Stimulated activated CD4-positive, alpha-beta T cell treated with anti-CD3 and anti-CD28 coated beads, Interleukin-2, amount 100 ng/mL, for 48 hours (primary cell): ENCODE data around the gene FAM3C.
"Not testable (repeated sequence)": the region's sequence is repeated elsewhere in the genome, so short reads cannot be mapped to it uniquely, and the experiment has no call there.

Source experiments
- DNase-seq, 2 donors: peaks; one replicate each; pipeline ENCODE4 v3.0.0-alpha.2; 2020

Gene FAM3C

GRCh38 chr7:121330053-121330833, 65.9 kb downstream of the FAM3C start:
- DNase-seq: no peak

- DNase-seq: peak; percentile 9 to 19
Measured at GRCh38 chr7:121329191-121330052, 66.7 kb downstream of the FAM3C start.

GRCh38 chr7:121328508-121329190, 67.5 kb downstream of the FAM3C start, which contains the start of gene WNT16:
TSS of gene WNT16 (plus strand) at chr7:121329000. CDS start at chr7:121329293, 293 bp downstream.
- DNase-seq: no peak

- DNase-seq: no peak
Measured at GRCh38 chr7:121327671-121328070, 68.4 kb downstream of the FAM3C start.

GRCh38 chr7:121323515-121324302, 72.4 kb downstream of the FAM3C start:
- no peak for DNase-seq

- DNase-seq: no peak
Measured at GRCh38 chr7:121322460-121322859, 73.6 kb downstream of the FAM3C start.

GRCh38 chr7:121315170-121315569, 80.9 kb downstream of the FAM3C start:
- not testable (repeated sequence) for DNase-seq

GRCh38 chr7:121313793-121314676, 82.1 kb downstream of the FAM3C start:
- DNase-seq: no peak

GRCh38 chr7:121313220-121313792, 82.8 kb downstream of the FAM3C start:
- DNase-seq: no peak

- no peak for DNase-seq
Measured at GRCh38 chr7:121307021-121307574, 89.0 kb downstream of the FAM3C start.

GRCh38 chr7:121306565-121306964, 89.5 kb downstream of the FAM3C start:
- no peak for DNase-seq

GRCh38 chr7:121305109-121305508, 91.0 kb downstream of the FAM3C start:
- DNase-seq: no peak

GRCh38 chr7:121304102-121304658, 91.9 kb downstream of the FAM3C start:
- no peak for DNase-seq

GRCh38 chr7:121303422-121304101, 92.5 kb downstream of the FAM3C start:
- no peak for DNase-seq

- no peak for DNase-seq
Measured at GRCh38 chr7:121302214-121302745, 93.8 kb downstream of the FAM3C start.

GRCh38 chr7:121301446-121302213, 94.5 kb downstream of the FAM3C start:
- no peak for DNase-seq

- DNase-seq: no peak
Measured at GRCh38 chr7:121300685-121301420, 95.3 kb downstream of the FAM3C start.
